K562 (cell line): Measurements from ENCODE around the gene HTR5A. TPM values are rescaled to one million over a fixed set of nuclear protein-coding genes. Genes with fewer than 3 reads are reported as not detected.

ENCODE experiments used
- ATAC-seq: fragments of 200-7000 bp; cut with Tn5 transposase; 3 replicates; pipeline ENCODE4 v1.9.1; 2020; ENCODE audit warnings: moderate library complexity
- BruUV-seq: library from RNA; stranded (reverse); fragments of 400-500 nt; replicated peaks from 2 replicates; lab custom pipeline; 2021; lab: Mats Ljungman, UMichigan
- CTCF ChIA-PET: fragments of 300-600 bp; formaldehyde crosslinking; extraction: SDS; loops from one replicate; lab custom pipeline; 2021; ENCODE audit warnings: low intra/inter-chr PET ratio; lab: Yijun Ruan, JAX
- POLR2A ChIA-PET: fragments of 300-600, 350-650 bp; sonication (Branson Sonifier 250); formaldehyde crosslinking; extraction: SDS; loops from one replicate; lab custom pipeline; 2021; ENCODE audit warnings: antibody characterized with exemption, inconsistent platforms; lab: Yijun Ruan, JAX
- DNase-seq, 4 experiments: peaks; one replicate each; pipeline versions ENCODE4 v3.0.0 to v3.0.0-alpha.2; 2011 to 2018; ENCODE audit warnings: low spot score in 3 of 4, mixed read lengths in 3 of 4; ENCODE audit errors: extremely low read depth in 1 of 4
- FAIRE-seq: peaks from 2 replicates; lab custom pipeline; 2011; peaks lifted over from hg19 to GRCh38; lab: Jason Lieb, UNC
- H2AFZ ChIP-seq: 2 replicates; pipeline ENCODE4 v1.6.0; 2011; ENCODE audit warnings: low read depth, low read length, control low read depth, inconsistent platforms
- H3K27ac ChIP-seq: fragments of 200-600 bp; 3 replicates; pipeline ENCODE4 v1.8.0; 2011; ENCODE audit warnings: low read depth, mild to moderate bottlenecking, control low read depth, inconsistent platforms, low read length, moderate library complexity, mixed read lengths; ENCODE audit errors: extremely low read depth
- H3K27me3 ChIP-seq, 2 experiments: fragments of 300-600 bp in 1 of 2; 2 replicates in 1 of 2; 3 replicates in 1 of 2; pipeline versions ENCODE4 v1.6.0 to v1.8.0; 2011; ENCODE audit warnings: inconsistent platforms in 2 of 2, low read length in 2 of 2, mild to moderate bottlenecking in 1 of 2, mixed read lengths in 1 of 2, moderate library complexity in 1 of 2; ENCODE audit not compliant: control insufficient read depth in 2 of 2, insufficient read depth in 2 of 2
- H3K36me3 ChIP-seq: fragments of 300-600 bp; 3 replicates; pipeline ENCODE4 v1.8.0; 2011; ENCODE audit warnings: mild to moderate bottlenecking, low read length, inconsistent platforms; ENCODE audit not compliant: control insufficient read depth, insufficient read depth
- H3K4me1 ChIP-seq, 2 experiments: fragments of 200-600 bp in 1 of 2; replicated peaks in 1 of 2; 2 replicates in 1 of 2; 3 replicates in 1 of 2; pipeline versions ENCODE4 v1.5.1 to v1.8.0; 2011; ENCODE audit warnings: inconsistent platforms in 2 of 2, low read length in 2 of 2, mild to moderate bottlenecking in 1 of 2, mixed read lengths in 1 of 2, moderate library complexity in 1 of 2; ENCODE audit not compliant: control insufficient read depth in 2 of 2, insufficient read depth in 2 of 2
- H3K4me2 ChIP-seq: 2 replicates; pipeline ENCODE4 v1.6.1; 2011; ENCODE audit warnings: low read length, control low read depth, inconsistent platforms, mixed read lengths; ENCODE audit not compliant: insufficient read depth
- H3K4me3 ChIP-seq: fragments of 200-600 bp; sonication (generic), shearing (Covaris generic); 2 replicates; pipeline ENCODE4 v1.5.1; 2016; ENCODE audit warnings: control low read depth, inconsistent platforms
- H3K79me2 ChIP-seq: fragments of 200-600 bp; 3 replicates; pipeline ENCODE4 v1.8.0; 2011; ENCODE audit warnings: low read length, inconsistent platforms; ENCODE audit not compliant: control insufficient read depth, insufficient read depth
- H3K9ac ChIP-seq, 2 experiments: 2 replicates each; pipeline versions ENCODE4 v1.6.0 to v1.6.1; 2011; ENCODE audit warnings: low read depth in 2 of 2, low read length in 2 of 2, control low read depth in 1 of 2, inconsistent platforms in 1 of 2, mild to moderate bottlenecking in 1 of 2, mixed read lengths in 1 of 2; ENCODE audit not compliant: insufficient read depth in 1 of 2
- H3K9me1 ChIP-seq: one replicate; pipeline ENCODE4 v1.6.0; 2011; ENCODE audit warnings: inconsistent platforms, mild to moderate bottlenecking, low read length, moderate library complexity; ENCODE audit not compliant: control insufficient read depth, insufficient read depth
- H3K9me3 ChIP-seq: replicated peaks from 2 replicates; pipeline ENCODE4 v1.5.1; 2011; ENCODE audit warnings: low read depth, low read length, inconsistent platforms; ENCODE audit not compliant: control insufficient read depth, insufficient read depth
- H4K20me1 ChIP-seq: replicated peaks from 2 replicates; pipeline ENCODE4 v1.6.1; 2011; ENCODE audit warnings: low read length, inconsistent platforms, mixed read lengths; ENCODE audit not compliant: control insufficient read depth, insufficient read depth
- AFF4 ChIP-seq: sonication (generic); formaldehyde crosslinking; IDR thresholded peaks from 2 replicates; pipeline ENCODE4 v1.8.0; 2023; ENCODE audit warnings: mild to moderate bottlenecking, missing genetic modification reagents
- ARHGAP35 ChIP-seq: fragments of 450-650 bp; IDR thresholded peaks from 2 replicates; pipeline ENCODE4 v1.6.1; 2018; ENCODE audit not compliant: partially characterized antibody
- FOXO4 ChIP-seq: fragments of 450-650 bp; formaldehyde crosslinking; IDR thresholded peaks from 2 replicates; pipeline ENCODE4 v1.4.0; 2020; ENCODE audit warnings: mild to moderate bottlenecking, moderate library complexity
- HMBOX1 ChIP-seq: sonication (generic); IDR thresholded peaks from 2 replicates; pipeline ENCODE4 v1.6.1; 2016
- MTA3 ChIP-seq: fragments of 450-650 bp; formaldehyde crosslinking; IDR thresholded peaks from 2 replicates; pipeline ENCODE4 v1.6.1; 2017; ENCODE audit warnings: mild to moderate bottlenecking, borderline replicate concordance
- NFE2 ChIP-seq: IDR thresholded peaks from 2 replicates; pipeline ENCODE4 v1.6.1; 2014; ENCODE audit warnings: antibody characterized with exemption, low read depth
- RCOR1 ChIP-seq, 2 experiments: IDR thresholded peaks; 2 replicates each; pipeline ENCODE4 v1.6.1; 2012; ENCODE audit warnings: low read depth in 2 of 2, low read length in 2 of 2, borderline replicate concordance in 1 of 2, improper control_type of control experiment in 1 of 2
- SMAD4 ChIP-seq: fragments of 250-450 bp; sonication (Bioruptor Pico); conservative IDR thresholded peaks from 2 replicates; pipeline ENCODE4 v1.8.0; 2021; ENCODE audit warnings: inconsistent platforms, mild to moderate bottlenecking, moderate library complexity
- ZBTB26 ChIP-seq: fragments of 450-650 bp; formaldehyde crosslinking; IDR thresholded peaks from 2 replicates; pipeline ENCODE4 v1.4.0; 2022; ENCODE audit warnings: missing genetic modification characterization
- ZEB2 ChIP-seq: fragments of 450-650 bp; IDR thresholded peaks from 2 replicates; pipeline ENCODE4 v1.6.1; 2016
- ZNF655 ChIP-seq: fragments of 250-450 bp; sonication (Bioruptor Pico); IDR thresholded peaks from 2 replicates; pipeline ENCODE4 v1.5.0; 2021
- in situ Hi-C: fragments of 300-500 bp; cut with MboI; formaldehyde crosslinking; loops from 4 replicates; pipeline ENCODE4 v1.15.0; 2018; ENCODE audit warnings: inconsistent platforms, mixed read lengths
- intact Hi-C: fragments of 100-400 bp; cut with micrococcal nuclease; formaldehyde crosslinking; loops from 2 replicates; pipeline ENCODE4 v1.14.2; 2022
- polyA plus RNA-seq, 8 experiments: library from polyadenylated mRNA; depleted of rRNA in 4 of 8; stranded (reverse) in 5 of 8; unstranded in 3 of 8; fragments of >200 nt; fragmentation: Nextera tagmentation in 2 of 8; fragmentation: Illumina TruSeq in 1 of 8; extraction: Ambion mirVana in 2 of 8; extraction: Trizol in 1 of 8; gene quantifications; 2 replicates each; pipeline versions ENCODE4 v1.2.1 to v1.2.3, GENCODE V29; 2011 to 2014; ENCODE audit warnings: inconsistent platforms in 1 of 8, missing spikeins in 1 of 8
- total RNA-seq, 7 experiments: library from RNA; depleted of rRNA in 6 of 7; stranded (reverse); fragments of >200 nt in 6 of 7; fragmentation: Illumina TruSeq in 2 of 7; extraction: Trizol in 2 of 7; gene quantifications; 2 replicates each; pipeline versions ENCODE4 v1.2.1 to v1.2.3, GENCODE V29; 2011 to 2021; ENCODE audit warnings: low replicate concordance in 1 of 7
- TF ChIP-seq, protein P1 (sequence below): sonication (generic); formaldehyde crosslinking; IDR thresholded peaks from 2 replicates; pipeline ENCODE4 v1.8.0; 2022; ENCODE audit warnings: missing genetic modification reagents, mild to moderate bottlenecking, borderline replicate concordance

The HTR5A gene
- total and polyA plus RNA-seq, 9 of the 15 experiments (the other 6 are each of a cell fraction or from before 2014, with no cell fraction given) = 0.06 TPM; not detected in 8

- Histone ChIP-seq H3K4me1 (peaks cover 0 to 12% of the 10 kb centered on the region in 2 experiments; a peak in 2 of 5 replicates), H2AFZ (no peak overlapping the region), H3K9me1 (no peaks in the 10 kb centered on the region), H3K4me3 (no peak overlapping the region), H4K20me1 (no peaks in the 10 kb centered on the region), H3K27ac (no peak overlapping the region), H3K36me3 (no peaks in the 10 kb centered on the region), H3K9ac (no peak overlapping the region), H3K27me3 (peaks cover 11 to 15% of the 10 kb centered on the region in 2 experiments; a peak in 4 of 5 replicates), H3K4me2 (no peak overlapping the region), H3K9me3 (no peaks in the 10 kb centered on the region), H3K79me2 (no peaks in the 10 kb centered on the region)
- ChIA-PET CTCF (no interaction called here), POLR2A (no interaction called here)
- no peak for ATAC-seq
- FAIRE-seq = no peak
- BruUV-seq = no TSS peak
- intact Hi-C loops (no loop called here), in situ Hi-C loops (no loop called here)
- no peak for DNase-seq
- TF ChIP-seq ARHGAP35 (no peak), MTA3 (no peak), HMBOX1 (no peak), FOXO4 (CRISPR knock-in tag) (no peak), ZBTB26 (CRISPR knock-in tag) (no peak), SMAD4 (no peak), NFE2 (no peak), ZNF655 (no peak), AFF4 (no peak), ZEB2 (no peak), RCOR1 (IDR thresholded peaks at IDR 0.05; ENCODE audit: borderline replicate concordance in 1 of 2, low read depth in 2 of 2, low read length in 2 of 2) (no peak)
- TF ChIP-seq, protein P1, sequence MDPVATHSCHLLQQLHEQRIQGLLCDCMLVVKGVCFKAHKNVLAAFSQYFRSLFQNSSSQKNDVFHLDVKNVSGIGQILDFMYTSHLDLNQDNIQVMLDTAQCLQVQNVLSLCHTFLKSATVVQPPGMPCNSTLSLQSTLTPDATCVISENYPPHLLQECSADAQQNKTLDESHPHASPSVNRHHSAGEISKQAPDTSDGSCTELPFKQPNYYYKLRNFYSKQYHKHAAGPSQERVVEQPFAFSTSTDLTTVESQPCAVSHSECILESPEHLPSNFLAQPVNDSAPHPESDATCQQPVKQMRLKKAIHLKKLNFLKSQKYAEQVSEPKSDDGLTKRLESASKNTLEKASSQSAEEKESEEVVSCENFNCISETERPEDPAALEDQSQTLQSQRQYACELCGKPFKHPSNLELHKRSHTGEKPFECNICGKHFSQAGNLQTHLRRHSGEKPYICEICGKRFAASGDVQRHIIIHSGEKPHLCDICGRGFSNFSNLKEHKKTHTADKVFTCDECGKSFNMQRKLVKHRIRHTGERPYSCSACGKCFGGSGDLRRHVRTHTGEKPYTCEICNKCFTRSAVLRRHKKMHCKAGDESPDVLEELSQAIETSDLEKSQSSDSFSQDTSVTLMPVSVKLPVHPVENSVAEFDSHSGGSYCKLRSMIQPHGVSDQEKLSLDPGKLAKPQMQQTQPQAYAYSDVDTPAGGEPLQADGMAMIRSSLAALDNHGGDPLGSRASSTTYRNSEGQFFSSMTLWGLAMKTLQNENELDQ = no peak
Measured at GRCh38 chr7:155073922-155074321, 3.8 kb downstream of the HTR5A start.
